Brain microvascular endothelial cell (primary cell): Measurements from ENCODE around the gene KCNG2.
"Not testable (repeated sequence)": the region's sequence is repeated elsewhere in the genome, so short reads cannot be mapped to it uniquely, and the experiment has no call there.

ENCODE experiments used
- DNase-seq: peaks from one replicate; pipeline ENCODE4 v3.0.0-alpha.2; 2020
- H3K27ac ChIP-seq: fragments of 250-450 bp; sonication (Bioruptor Pico); 2 replicates; pipeline ENCODE4 v1.5.1; 2020; ENCODE audit warnings: mild to moderate bottlenecking, moderate library complexity
- H3K27me3 ChIP-seq: fragments of 250-450 bp; sonication (Bioruptor Pico); replicated peaks from 2 replicates; pipeline ENCODE4 v1.5.1; 2020; ENCODE audit warnings: mild to moderate bottlenecking
- H3K36me3 ChIP-seq: fragments of 250-450 bp; sonication (Bioruptor Pico); replicated peaks from 2 replicates; pipeline ENCODE4 v1.5.1; 2020; ENCODE audit warnings: mild to moderate bottlenecking
- H3K4me3 ChIP-seq: 2 replicates; pipeline ENCODE4 v1.5.1; 2011; ENCODE audit warnings: low read depth, mild to moderate bottlenecking, control low read depth, low read length, moderate library complexity
- CTCF ChIP-seq: IDR thresholded peaks from 2 replicates; pipeline ENCODE4 v1.5.1; 2011; ENCODE audit warnings: low read depth, mild to moderate bottlenecking, moderate library complexity, low read length, control low read depth, inconsistent platforms; ENCODE audit errors: missing control alignments
- in situ Hi-C: cut with HindIII; loops from 2 replicates; pipeline ENCODE4 v1.10.0; 2017; ENCODE audit warnings: low sequenced_read_pairs, low pct_ligation_motif_present

The KCNG2 gene

GRCh38 chr18:79859314-79859713, 61.6 kb downstream of the KCNG2 start:
- Histone ChIP-seq H3K4me3 (no peak overlapping the region), H3K27me3 (no peaks in the 10 kb centered on the region), H3K36me3 (no peaks in the 10 kb centered on the region), H3K27ac (no peak overlapping the region)
- TF ChIP-seq CTCF, result no peak
- no peak for DNase-seq
- in situ Hi-C loops, result no loop called here

- H3K27ac ChIP-seq, result no peak overlapping the region
- no peak for TF ChIP-seq CTCF
- in situ Hi-C loops, result no loop called here
- H3K36me3 ChIP-seq, result no peaks in the 10 kb centered on the region
- no peak overlapping the region for H3K4me3 ChIP-seq
- H3K27me3 ChIP-seq, result no peaks in the 10 kb centered on the region
- no peak for DNase-seq
These were observed 63.9 kb downstream of the KCNG2 start for GRCh38 chr18:79861687-79862086.

GRCh38 chr18:79862562-79862961, 64.8 kb downstream of the KCNG2 start:
- in situ Hi-C loops, result no loop called here
- Histone ChIP-seq H3K27me3 (no peaks in the 10 kb centered on the region), H3K36me3 (no peaks in the 10 kb centered on the region), H3K27ac (no peak overlapping the region), H3K4me3 (no peak overlapping the region)
- DNase-seq, result no peak
- no peak for TF ChIP-seq CTCF

- no peaks in the 10 kb centered on the region for H3K27me3 ChIP-seq
- DNase-seq, result no peak
- no peak overlapping the region for H3K4me3 ChIP-seq
- in situ Hi-C loops, result no loop called here
- no peaks in the 10 kb centered on the region for H3K36me3 ChIP-seq
- no peak for TF ChIP-seq CTCF
- no peak overlapping the region for H3K27ac ChIP-seq
These were observed 65.6 kb downstream of the KCNG2 start for GRCh38 chr18:79863161-79864005.

GRCh38 chr18:79864006-79864725, 66.4 kb downstream of the KCNG2 start:
- no peak for TF ChIP-seq CTCF
- Histone ChIP-seq H3K27me3 (no peaks in the 10 kb centered on the region), H3K27ac (no peak overlapping the region), H3K36me3 (no peaks in the 10 kb centered on the region), H3K4me3 (no peak overlapping the region)
- in situ Hi-C loops, result no loop called here
- no peak for DNase-seq

- H3K36me3 ChIP-seq, H3K4me3 ChIP-seq, DNase-seq, in situ Hi-C loops, H3K27me3 ChIP-seq, H3K27ac ChIP-seq: not testable (repeated sequence)
These were observed 67.2 kb downstream of the KCNG2 start for GRCh38 chr18:79864955-79865354.

GRCh38 chr18:79865951-79866350, 68.2 kb downstream of the KCNG2 start:
- in situ Hi-C loops, H3K27me3 ChIP-seq, H3K27ac ChIP-seq, H3K36me3 ChIP-seq, H3K4me3 ChIP-seq, DNase-seq: not testable (repeated sequence)
